HCT116 (cell line): ENCODE results near the gene MIGA1. TPM values are rescaled to one million over a fixed set of nuclear protein-coding genes. Genes with fewer than 3 reads are reported as not detected.

Experiments used
- ATAC-seq: fragments of 200-7000 bp; cut with Tn5 transposase; 2 replicates; pipeline ENCODE4 v1.9.1; 2020; ENCODE audit warnings: mild to moderate bottlenecking, moderate library complexity
- BruUV-seq: library from RNA; stranded (reverse); fragments of 400-500 nt; replicated peaks from 2 replicates; lab custom pipeline; 2021; lab: Mats Ljungman, UMichigan
- CTCF ChIA-PET: fragments of 300-600 bp; sonication (Branson Sonifier 250); formaldehyde crosslinking; loops from one replicate; lab custom pipeline; 2021; ENCODE audit warnings: antibody characterized with exemption; lab: Charles Lee
- POLR2A ChIA-PET: fragments of 300-600, 350-600 bp; sonication (Branson Sonifier 250); formaldehyde crosslinking; loops from one replicate; lab custom pipeline; 2021; ENCODE audit warnings: antibody characterized with exemption; lab: Charles Lee
- RAD21 ChIA-PET, 2 experiments: fragments of 300-600 bp; sonication (Branson Sonifier 250); formaldehyde crosslinking; loops; one replicate each; lab custom pipeline; 2023; ENCODE audit warnings: low total read pairs in 2 of 2; ENCODE audit not compliant: uncharacterized antibody in 2 of 2, unreplicated experiment in 2 of 2, low non-redundant PET in 1 of 2; lab: Charles Lee
- DNase-seq: peaks from one replicate; pipeline ENCODE4 v3.0.0-alpha.2; 2010; ENCODE audit warnings: low read depth, low spot score
- H2AFZ ChIP-seq: fragments of 200-600 bp; shearing (Covaris generic), sonication (generic); 2 replicates; pipeline ENCODE4 v1.6.1; 2017; ENCODE audit warnings: low read depth, mixed run types, mixed read lengths, antibody characterized with exemption, low read length; ENCODE audit not compliant: poor library complexity, severe bottlenecking
- H3K27ac ChIP-seq: 2 replicates; pipeline ENCODE4 v1.5.1; 2012; ENCODE audit warnings: low read depth, low read length
- H3K27me3 ChIP-seq: fragments of 200-600 bp; sonication (generic); 2 replicates; pipeline ENCODE4 v1.6.1; 2016; ENCODE audit warnings: mixed run types, low read length, mixed read lengths; ENCODE audit not compliant: insufficient read depth
- H3K36me3 ChIP-seq, 2 experiments: fragments of 200-500 bp in 1 of 2; fragments of 200-600 bp in 1 of 2; sonication (Bioruptor generic) in 1 of 2; sonication (generic) in 1 of 2; 2 replicates each; pipeline versions ENCODE4 v1.5.1 to v1.6.1; 2014 to 2016; ENCODE audit warnings: low read length in 2 of 2, inconsistent platforms in 1 of 2, mixed read lengths in 1 of 2, mixed run types in 1 of 2; ENCODE audit not compliant: insufficient read depth in 2 of 2, control insufficient read depth in 1 of 2
- H3K4me1 ChIP-seq, 2 experiments: fragments of 200-600 bp in 1 of 2; sonication (generic) in 1 of 2; 2 replicates each; pipeline versions ENCODE4 v1.5.1 to v1.6.1; 2012 to 2017; ENCODE audit warnings: low read length in 2 of 2, inconsistent platforms in 1 of 2, mild to moderate bottlenecking in 1 of 2, mixed read lengths in 1 of 2, mixed run types in 1 of 2, moderate library complexity in 1 of 2; ENCODE audit not compliant: insufficient read depth in 2 of 2, control insufficient read depth in 1 of 2
- H3K4me2 ChIP-seq: fragments of 200-600 bp; sonication (generic); 2 replicates; pipeline ENCODE4 v1.6.1; 2017; ENCODE audit warnings: mixed run types, low read length, mixed read lengths
- H3K4me3 ChIP-seq, 2 experiments: fragments of 200-600 bp in 1 of 2; sonication (generic) in 1 of 2; replicated peaks in 1 of 2; 2 replicates each; pipeline ENCODE4 v1.5.1; 2011 to 2016; ENCODE audit warnings: low read length in 2 of 2, control low read depth in 1 of 2, low read depth in 1 of 2, mild to moderate bottlenecking in 1 of 2, mixed read lengths in 1 of 2, mixed run types in 1 of 2
- H3K79me2 ChIP-seq: fragments of 200-600 bp; sonication (generic); 2 replicates; pipeline ENCODE4 v1.6.1; 2017; ENCODE audit warnings: mild to moderate bottlenecking, mixed run types, low read length, moderate library complexity, mixed read lengths; ENCODE audit not compliant: insufficient read depth
- H3K9ac ChIP-seq: fragments of 200-600 bp; sonication (generic); 2 replicates; pipeline ENCODE4 v1.6.1; 2016; ENCODE audit warnings: low read length, mixed read lengths
- H3K9me2 ChIP-seq: fragments of 200-600 bp; sonication (generic), shearing (Covaris generic); 2 replicates; pipeline ENCODE4 v1.6.1; 2017; ENCODE audit warnings: mixed run types, mild to moderate bottlenecking, moderate library complexity; ENCODE audit not compliant: insufficient read depth
- H3K9me3 ChIP-seq, 2 experiments: fragments of 200-500 bp in 1 of 2; fragments of 200-600 bp in 1 of 2; sonication (Bioruptor generic) in 1 of 2; sonication (generic) in 1 of 2; 2 replicates each; pipeline ENCODE4 v1.6.1; 2014 to 2017; ENCODE audit warnings: low read length in 2 of 2, mixed read lengths in 2 of 2, inconsistent platforms in 1 of 2, low read depth in 1 of 2, mild to moderate bottlenecking in 1 of 2, mixed run types in 1 of 2, moderate library complexity in 1 of 2; ENCODE audit not compliant: control insufficient read depth in 1 of 2, insufficient read depth in 1 of 2
- H4K20me1 ChIP-seq: fragments of 200-600 bp; sonication (generic), shearing (Covaris generic); 2 replicates; pipeline ENCODE4 v1.6.1; 2017; ENCODE audit warnings: mixed run types, mild to moderate bottlenecking, moderate library complexity; ENCODE audit not compliant: insufficient read depth
- CBX3 ChIP-seq: IDR thresholded peaks from 2 replicates; pipeline ENCODE4 v1.6.1; 2012; ENCODE audit warnings: low read depth
- ELF1 ChIP-seq: IDR thresholded peaks from 2 replicates; pipeline ENCODE4 v1.6.1; 2012; ENCODE audit warnings: low read depth, borderline replicate concordance
- EZH2 ChIP-seq: fragments of 200-600 bp; sonication (generic); IDR thresholded peaks from 2 replicates; pipeline ENCODE4 v1.6.1; 2017; ENCODE audit warnings: antibody characterized with exemption, mixed run types
- FOSL1 ChIP-seq: IDR thresholded peaks from 2 replicates; pipeline ENCODE4 v1.6.1; 2012; ENCODE audit warnings: low read depth
- POLR2AphosphoS5 ChIP-seq: IDR thresholded peaks from 2 replicates; pipeline ENCODE4 v1.6.1; 2011; ENCODE audit warnings: mild to moderate bottlenecking, low read depth, low read length, moderate library complexity
- RAD21 ChIP-seq: IDR thresholded peaks from 2 replicates; pipeline ENCODE4 v1.6.1; 2012; ENCODE audit warnings: low read depth, mild to moderate bottlenecking
- SP1 ChIP-seq: IDR thresholded peaks from 2 replicates; pipeline ENCODE4 v1.6.1; 2012; ENCODE audit warnings: low read depth
- YY1 ChIP-seq: IDR thresholded peaks from 2 replicates; pipeline ENCODE4 v1.6.1; 2011; ENCODE audit warnings: low read length, low read depth, moderate library complexity, mild to moderate bottlenecking; ENCODE audit not compliant: insufficient replicate concordance; ENCODE audit errors: extremely low read depth
- ZFX ChIP-seq: fragments of 450-650 bp; IDR thresholded peaks from 2 replicates; pipeline ENCODE4 v1.6.1; 2017
- intact Hi-C: fragments of 100-400 bp; cut with micrococcal nuclease; formaldehyde crosslinking; loops from 2 replicates; pipeline ENCODE4 v1.10.0; 2022
- total RNA-seq: library from RNA; stranded (reverse); gene quantifications from one replicate; pipeline ENCODE4 v1.2.1, GENCODE V29; 2021; ENCODE audit not compliant: unreplicated experiment
- TF ChIP-seq, protein P1 (sequence below): IDR thresholded peaks from 2 replicates; pipeline ENCODE4 v1.6.1; 2011; ENCODE audit warnings: mild to moderate bottlenecking, low read length, moderate library complexity; ENCODE audit not compliant: insufficient replicate concordance; ENCODE audit errors: extremely low read depth
- TF ChIP-seq, protein P2 (sequence below), 3 experiments: fragments of 200-600 bp in 1 of 3; sonication (generic) in 1 of 3; IDR thresholded peaks in 2 of 3; conservative IDR thresholded peaks in 1 of 3; 2 replicates each; pipeline ENCODE4 v1.5.1; 2012 to 2017; ENCODE audit warnings: low read depth in 2 of 3, low read length in 2 of 3, antibody characterized with exemption in 1 of 3, borderline replicate concordance in 1 of 3, control low read depth in 1 of 3, mild to moderate bottlenecking in 1 of 3, mixed read lengths in 1 of 3, mixed run types in 1 of 3, moderate library complexity in 1 of 3; ENCODE audit not compliant: insufficient read depth in 1 of 3

Gene MIGA1
- total RNA-seq, 1 experiment from 2014 or later: 9.6 TPM

GRCh38 chr1:77830946-77831345 lies 51.5 kb downstream of the MIGA1 start:
- no peak for ATAC-seq
- CTCF ChIA-PET: no interaction called here
- H2AFZ ChIP-seq: no peak overlapping the region
- H3K27ac ChIP-seq: no peak overlapping the region
- H3K4me1 ChIP-seq: no peaks in the 10 kb centered on the region
- no peaks in the 10 kb centered on the region for H3K27me3 ChIP-seq
- no peaks in the 10 kb centered on the region for H4K20me1 ChIP-seq
- no TSS peak for BruUV-seq
- TF ChIP-seq, protein P1, sequence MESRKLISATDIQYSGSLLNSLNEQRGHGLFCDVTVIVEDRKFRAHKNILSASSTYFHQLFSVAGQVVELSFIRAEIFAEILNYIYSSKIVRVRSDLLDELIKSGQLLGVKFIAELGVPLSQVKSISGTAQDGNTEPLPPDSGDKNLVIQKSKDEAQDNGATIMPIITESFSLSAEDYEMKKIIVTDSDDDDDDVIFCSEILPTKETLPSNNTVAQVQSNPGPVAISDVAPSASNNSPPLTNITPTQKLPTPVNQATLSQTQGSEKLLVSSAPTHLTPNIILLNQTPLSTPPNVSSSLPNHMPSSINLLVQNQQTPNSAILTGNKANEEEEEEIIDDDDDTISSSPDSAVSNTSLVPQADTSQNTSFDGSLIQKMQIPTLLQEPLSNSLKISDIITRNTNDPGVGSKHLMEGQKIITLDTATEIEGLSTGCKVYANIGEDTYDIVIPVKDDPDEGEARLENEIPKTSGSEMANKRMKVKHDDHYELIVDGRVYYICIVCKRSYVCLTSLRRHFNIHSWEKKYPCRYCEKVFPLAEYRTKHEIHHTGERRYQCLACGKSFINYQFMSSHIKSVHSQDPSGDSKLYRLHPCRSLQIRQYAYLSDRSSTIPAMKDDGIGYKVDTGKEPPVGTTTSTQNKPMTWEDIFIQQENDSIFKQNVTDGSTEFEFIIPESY: no peak
- no peak for TF ChIP-seq CBX3
- TF ChIP-seq ELF1: no peak
- TF ChIP-seq ZFX: no peak
- TF ChIP-seq SP1: no peak
- TF ChIP-seq RAD21: no peak
- no peak for TF ChIP-seq YY1
- TF ChIP-seq, all 23 proteins: peak for 0
- H3K9me3 ChIP-seq: no peaks in the 10 kb centered on the region
- POLR2A ChIA-PET: no interaction called here
- no peaks in the 10 kb centered on the region for H3K79me2 ChIP-seq
- no peaks in the 10 kb centered on the region for H3K36me3 ChIP-seq
- DNase-seq: no peak
- H3K4me3 ChIP-seq: no peak overlapping the region
- H3K9me2 ChIP-seq: no peaks in the 10 kb centered on the region
- no peak overlapping the region for H3K9ac ChIP-seq
- RAD21 ChIA-PET: no interaction called here
- intact Hi-C loops: no loop called here
- no peak overlapping the region for H3K4me2 ChIP-seq

- H3K4me1 ChIP-seq: no peaks in the 10 kb centered on the region
- H3K4me2 ChIP-seq: no peak overlapping the region
- no peaks in the 10 kb centered on the region for H3K36me3 ChIP-seq
- DNase-seq (no peak), ATAC-seq (no peak)
- BruUV-seq: no TSS peak
- no peaks in the 10 kb centered on the region for H3K9me2 ChIP-seq
- TF ChIP-seq FOSL1 (no peak), POLR2AphosphoS5 (no peak), CBX3 (no peak), EZH2 (no peak), ZFX (no peak)
- TF ChIP-seq, protein P2, sequence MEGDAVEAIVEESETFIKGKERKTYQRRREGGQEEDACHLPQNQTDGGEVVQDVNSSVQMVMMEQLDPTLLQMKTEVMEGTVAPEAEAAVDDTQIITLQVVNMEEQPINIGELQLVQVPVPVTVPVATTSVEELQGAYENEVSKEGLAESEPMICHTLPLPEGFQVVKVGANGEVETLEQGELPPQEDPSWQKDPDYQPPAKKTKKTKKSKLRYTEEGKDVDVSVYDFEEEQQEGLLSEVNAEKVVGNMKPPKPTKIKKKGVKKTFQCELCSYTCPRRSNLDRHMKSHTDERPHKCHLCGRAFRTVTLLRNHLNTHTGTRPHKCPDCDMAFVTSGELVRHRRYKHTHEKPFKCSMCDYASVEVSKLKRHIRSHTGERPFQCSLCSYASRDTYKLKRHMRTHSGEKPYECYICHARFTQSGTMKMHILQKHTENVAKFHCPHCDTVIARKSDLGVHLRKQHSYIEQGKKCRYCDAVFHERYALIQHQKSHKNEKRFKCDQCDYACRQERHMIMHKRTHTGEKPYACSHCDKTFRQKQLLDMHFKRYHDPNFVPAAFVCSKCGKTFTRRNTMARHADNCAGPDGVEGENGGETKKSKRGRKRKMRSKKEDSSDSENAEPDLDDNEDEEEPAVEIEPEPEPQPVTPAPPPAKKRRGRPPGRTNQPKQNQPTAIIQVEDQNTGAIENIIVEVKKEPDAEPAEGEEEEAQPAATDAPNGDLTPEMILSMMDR (IDR thresholded peaks at IDR 0.05 in 2 of 3, conservative IDR thresholded peaks at IDR 0.05 in 1 of 3; ENCODE audit: borderline replicate concordance in 1 of 3, insufficient read depth in 1 of 3, low read depth in 2 of 3, low read length in 2 of 3): no peak
- no peaks in the 10 kb centered on the region for H3K9me3 ChIP-seq
- no peaks in the 10 kb centered on the region for H4K20me1 ChIP-seq
- intact Hi-C loops: no loop called here
- H2AFZ ChIP-seq: no peak overlapping the region
- ChIA-PET CTCF (no interaction called here), RAD21 (no interaction called here), POLR2A (no interaction called here)
- H3K79me2 ChIP-seq: no peaks in the 10 kb centered on the region
- H3K27me3 ChIP-seq: no peaks in the 10 kb centered on the region
- no peak overlapping the region for H3K9ac ChIP-seq
- no peak overlapping the region for H3K4me3 ChIP-seq
- H3K27ac ChIP-seq: no peak overlapping the region
Measured at GRCh38 chr1:77831566-77831965, 52.1 kb downstream of the MIGA1 start.
